ENCODE data around the gene PLAC9.

The PLAC9 gene

GRCh38 chr10:80184291-80184690, 51.8 kb downstream of the PLAC9 start:
- DNase-seq (ENCODE audit: low read depth in 2 of 2) = no peak

DNA sequence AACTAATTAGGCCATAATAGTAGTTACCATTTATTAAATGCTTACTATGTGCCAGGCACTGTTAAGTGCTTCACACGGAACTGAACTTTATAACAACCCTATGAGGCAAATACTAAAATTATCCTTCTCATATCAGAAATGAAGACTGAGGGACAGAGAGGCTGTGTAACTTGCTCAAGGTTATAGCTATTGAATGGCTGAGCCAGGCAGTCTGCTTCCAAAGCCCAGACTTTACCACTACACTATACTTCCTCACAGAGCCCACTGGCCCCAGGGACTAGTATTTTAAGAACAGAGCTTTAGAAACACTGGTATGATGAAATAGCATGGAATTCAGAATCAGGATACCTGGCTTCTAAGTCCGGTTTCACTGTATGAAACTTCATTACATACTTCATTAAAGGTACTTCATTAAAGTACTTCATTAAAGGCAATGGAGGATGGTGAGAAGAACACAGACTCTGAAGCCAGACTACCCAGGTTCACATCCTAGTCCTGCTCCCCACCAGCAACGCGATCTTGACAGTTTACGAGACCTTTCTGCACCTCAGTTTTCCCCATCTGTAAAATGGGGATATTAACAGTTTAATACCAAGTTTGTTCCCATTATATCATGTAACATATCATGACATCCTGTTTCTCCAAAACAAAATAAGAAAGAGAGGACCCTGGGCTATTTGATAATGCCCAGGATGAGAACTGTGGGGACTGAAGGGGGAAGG, 53.2 kb downstream of the PLAC9 start:
- DNase-seq (ENCODE audit: low read depth in 2 of 2) = no peak

DNA sequence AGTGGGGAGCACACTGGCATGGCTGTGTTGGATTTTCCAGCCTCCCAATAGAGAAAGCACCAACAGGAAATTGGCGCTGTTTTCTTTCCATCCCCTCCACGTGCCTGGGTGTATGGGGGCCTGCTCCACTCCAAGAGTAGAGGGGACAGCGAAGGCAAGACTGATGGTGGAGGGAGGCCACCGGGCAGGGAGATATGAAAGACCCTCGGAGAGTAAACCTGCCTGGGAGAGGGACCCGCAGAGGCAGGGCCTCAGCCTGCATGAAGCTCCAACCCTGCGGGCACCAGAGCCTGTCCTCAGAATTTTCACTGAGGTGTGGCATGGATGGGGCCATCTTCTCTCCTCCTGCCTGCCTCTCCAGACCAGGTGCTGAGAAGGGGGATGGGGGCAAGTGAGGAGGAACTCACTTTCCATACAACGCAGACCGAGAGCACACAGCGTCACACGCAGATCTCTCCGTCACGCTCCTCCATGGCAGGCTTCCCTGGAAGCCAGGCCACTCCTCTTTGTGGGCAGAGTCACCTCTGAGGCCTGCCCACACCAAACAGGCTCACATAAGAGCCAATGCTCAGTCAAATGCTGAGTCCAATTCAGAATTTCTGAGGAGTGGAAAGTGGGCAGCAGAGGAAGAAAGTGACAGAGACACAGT, 54.0 kb downstream of the PLAC9 start:
- no peak for DNase-seq (ENCODE audit: low read depth in 2 of 2)

DNA sequence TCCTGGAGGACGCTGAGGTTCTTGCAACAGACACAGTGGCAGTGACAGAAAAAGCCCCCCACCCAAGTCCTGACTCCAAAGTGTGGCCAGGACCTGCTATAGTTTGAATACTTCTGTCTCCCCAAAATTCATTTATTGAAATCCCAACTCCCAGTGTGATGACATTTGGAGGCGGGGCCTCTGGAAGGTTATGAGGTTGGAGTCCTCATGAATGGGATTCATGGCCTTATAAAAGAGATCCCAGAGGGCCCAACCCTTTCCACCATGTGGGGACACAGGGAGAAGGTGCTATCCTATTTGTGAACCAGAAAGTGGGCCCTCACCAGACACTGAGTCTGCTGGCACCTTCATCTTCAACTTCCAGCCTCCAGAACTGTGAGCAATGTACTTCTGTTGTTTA, 54.5 kb downstream of the PLAC9 start:
- DNase-seq (ENCODE audit: low read depth in 2 of 2) = no peak

GRCh38 chr10:80187465-80188409, 55.2 kb downstream of the PLAC9 start:
- DNase-seq (ENCODE audit: low read depth in 2 of 2) = peak in 1 of 2 donors; percentile 55

- no peak for DNase-seq (ENCODE audit: low read depth in 2 of 2)
Measured at GRCh38 chr10:80188713-80189112, 56.2 kb downstream of the PLAC9 start.

GRCh38 chr10:80191589-80192270, 59.2 kb downstream of the PLAC9 start:
- DNase-seq (ENCODE audit: low read depth in 2 of 2) = no peak

DNA sequence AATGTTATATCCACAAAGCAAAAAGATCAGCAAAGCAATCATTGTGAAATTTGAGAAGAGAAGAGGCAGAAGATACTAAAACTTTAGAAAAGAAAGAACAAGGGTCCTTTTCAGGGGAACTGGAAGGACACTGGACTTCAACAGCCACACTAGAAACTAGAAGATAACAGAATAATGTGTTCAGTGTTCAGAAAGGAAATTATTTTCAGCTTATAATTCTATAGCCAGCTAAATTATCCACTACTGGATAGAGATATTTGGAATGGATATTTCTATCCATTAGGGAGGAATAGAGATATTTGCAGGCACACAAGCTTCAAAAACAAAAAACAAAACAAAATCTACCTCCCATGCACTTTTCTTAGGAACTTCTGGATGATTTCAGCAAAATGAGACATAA, 60.0 kb downstream of the PLAC9 start:
- no peak for DNase-seq (ENCODE audit: low read depth in 2 of 2)

- DNase-seq (ENCODE audit: low read depth in 2 of 2) = no peak
Measured at GRCh38 chr10:80194373-80195045, 62.0 kb downstream of the PLAC9 start.
